K562 (cell line): ENCODE measurements around the gene MYO1F. TPM values are rescaled to one million over a fixed set of nuclear protein-coding genes. Genes with fewer than 3 reads are reported as not detected.
A peak's percentile ranks its signal among the peaks of the same experiment; 100 is the strongest.
"Not testable (repeated sequence)": the region's sequence is repeated elsewhere in the genome, so short reads cannot be mapped to it uniquely, and the experiment has no call there.

Experiments used
- ATAC-seq: fragments of 200-7000 bp; cut with Tn5 transposase; 3 replicates; pipeline ENCODE4 v1.9.1; 2020; ENCODE audit warnings: moderate library complexity
- BruUV-seq: library from RNA; stranded (reverse); fragments of 400-500 nt; replicated peaks from 2 replicates; lab custom pipeline; 2021; lab: Mats Ljungman, UMichigan
- CTCF ChIA-PET: fragments of 300-600 bp; formaldehyde crosslinking; extraction: SDS; loops from one replicate; lab custom pipeline; 2021; ENCODE audit warnings: low intra/inter-chr PET ratio; lab: Yijun Ruan, JAX
- POLR2A ChIA-PET: fragments of 300-600, 350-650 bp; sonication (Branson Sonifier 250); formaldehyde crosslinking; extraction: SDS; loops from one replicate; lab custom pipeline; 2021; ENCODE audit warnings: antibody characterized with exemption, inconsistent platforms; lab: Yijun Ruan, JAX
- DNase-seq, 4 experiments: peaks; one replicate each; pipeline versions ENCODE4 v3.0.0 to v3.0.0-alpha.2; 2011 to 2018; ENCODE audit warnings: low spot score in 3 of 4, mixed read lengths in 3 of 4; ENCODE audit errors: extremely low read depth in 1 of 4
- FAIRE-seq: peaks from 2 replicates; lab custom pipeline; 2011; peaks lifted over from hg19 to GRCh38; lab: Jason Lieb, UNC
- H2AFZ ChIP-seq: 2 replicates; pipeline ENCODE4 v1.6.0; 2011; ENCODE audit warnings: low read depth, low read length, control low read depth, inconsistent platforms
- H3K27ac ChIP-seq: fragments of 200-600 bp; 3 replicates; pipeline ENCODE4 v1.8.0; 2011; ENCODE audit warnings: low read depth, mild to moderate bottlenecking, control low read depth, inconsistent platforms, low read length, moderate library complexity, mixed read lengths; ENCODE audit errors: extremely low read depth
- H3K27me3 ChIP-seq, 2 experiments: fragments of 300-600 bp in 1 of 2; 2 replicates in 1 of 2; 3 replicates in 1 of 2; pipeline versions ENCODE4 v1.6.0 to v1.8.0; 2011; ENCODE audit warnings: inconsistent platforms in 2 of 2, low read length in 2 of 2, mild to moderate bottlenecking in 1 of 2, mixed read lengths in 1 of 2, moderate library complexity in 1 of 2; ENCODE audit not compliant: control insufficient read depth in 2 of 2, insufficient read depth in 2 of 2
- H3K36me3 ChIP-seq: fragments of 300-600 bp; 3 replicates; pipeline ENCODE4 v1.8.0; 2011; ENCODE audit warnings: mild to moderate bottlenecking, low read length, inconsistent platforms; ENCODE audit not compliant: control insufficient read depth, insufficient read depth
- H3K4me1 ChIP-seq, 2 experiments: fragments of 200-600 bp in 1 of 2; replicated peaks in 1 of 2; 2 replicates in 1 of 2; 3 replicates in 1 of 2; pipeline versions ENCODE4 v1.5.1 to v1.8.0; 2011; ENCODE audit warnings: inconsistent platforms in 2 of 2, low read length in 2 of 2, mild to moderate bottlenecking in 1 of 2, mixed read lengths in 1 of 2, moderate library complexity in 1 of 2; ENCODE audit not compliant: control insufficient read depth in 2 of 2, insufficient read depth in 2 of 2
- H3K4me2 ChIP-seq: 2 replicates; pipeline ENCODE4 v1.6.1; 2011; ENCODE audit warnings: low read length, control low read depth, inconsistent platforms, mixed read lengths; ENCODE audit not compliant: insufficient read depth
- H3K4me3 ChIP-seq: fragments of 200-600 bp; sonication (generic), shearing (Covaris generic); 2 replicates; pipeline ENCODE4 v1.5.1; 2016; ENCODE audit warnings: control low read depth, inconsistent platforms
- H3K79me2 ChIP-seq: fragments of 200-600 bp; 3 replicates; pipeline ENCODE4 v1.8.0; 2011; ENCODE audit warnings: low read length, inconsistent platforms; ENCODE audit not compliant: control insufficient read depth, insufficient read depth
- H3K9ac ChIP-seq, 2 experiments: 2 replicates each; pipeline versions ENCODE4 v1.6.0 to v1.6.1; 2011; ENCODE audit warnings: low read depth in 2 of 2, low read length in 2 of 2, control low read depth in 1 of 2, inconsistent platforms in 1 of 2, mild to moderate bottlenecking in 1 of 2, mixed read lengths in 1 of 2; ENCODE audit not compliant: insufficient read depth in 1 of 2
- H3K9me1 ChIP-seq: one replicate; pipeline ENCODE4 v1.6.0; 2011; ENCODE audit warnings: inconsistent platforms, mild to moderate bottlenecking, low read length, moderate library complexity; ENCODE audit not compliant: control insufficient read depth, insufficient read depth
- H3K9me3 ChIP-seq: replicated peaks from 2 replicates; pipeline ENCODE4 v1.5.1; 2011; ENCODE audit warnings: low read depth, low read length, inconsistent platforms; ENCODE audit not compliant: control insufficient read depth, insufficient read depth
- H4K20me1 ChIP-seq: replicated peaks from 2 replicates; pipeline ENCODE4 v1.6.1; 2011; ENCODE audit warnings: low read length, inconsistent platforms, mixed read lengths; ENCODE audit not compliant: control insufficient read depth, insufficient read depth
- CBFA2T3 ChIP-seq: fragments of 450-650 bp; IDR thresholded peaks from 2 replicates; pipeline ENCODE4 v1.6.1; 2017
- NR2C2 ChIP-seq, 2 experiments: fragments of 200-800 bp in 1 of 2; sonication (Bioruptor generic) in 1 of 2; sonication (generic) in 1 of 2; formaldehyde crosslinking in 1 of 2; IDR thresholded peaks; 2 replicates each; pipeline versions ENCODE4 v1.6.1 to v1.8.0; 2016 to 2022; ENCODE audit warnings: mild to moderate bottlenecking in 1 of 2, missing compliant biosample characterization in 1 of 2, missing genetic modification characterization in 1 of 2, missing genetic modification reagents in 1 of 2
- WGBS: fragments of 100-300 bp; shearing (Covaris generic); methylation state at CpG from one replicate; pipeline ENCODE4 v1.1.6; 2016; ENCODE audit warnings: low coverage, mixed read lengths; ENCODE audit not compliant: insufficient coverage; ENCODE audit errors: missing lambda C conversion rate; 5-methylcytosine and 5-hydroxymethylcytosine counted together
- in situ Hi-C: fragments of 300-500 bp; cut with MboI; formaldehyde crosslinking; loops from 4 replicates; pipeline ENCODE4 v1.15.0; 2018; ENCODE audit warnings: inconsistent platforms, mixed read lengths
- intact Hi-C: fragments of 100-400 bp; cut with micrococcal nuclease; formaldehyde crosslinking; loops from 2 replicates; pipeline ENCODE4 v1.14.2; 2022
- polyA plus RNA-seq, 8 experiments: library from polyadenylated mRNA; depleted of rRNA in 4 of 8; stranded (reverse) in 5 of 8; unstranded in 3 of 8; fragments of >200 nt; fragmentation: Nextera tagmentation in 2 of 8; fragmentation: Illumina TruSeq in 1 of 8; extraction: Ambion mirVana in 2 of 8; extraction: Trizol in 1 of 8; gene quantifications; 2 replicates each; pipeline versions ENCODE4 v1.2.1 to v1.2.3, GENCODE V29; 2011 to 2014; ENCODE audit warnings: inconsistent platforms in 1 of 8, missing spikeins in 1 of 8
- total RNA-seq, 7 experiments: library from RNA; depleted of rRNA in 6 of 7; stranded (reverse); fragments of >200 nt in 6 of 7; fragmentation: Illumina TruSeq in 2 of 7; extraction: Trizol in 2 of 7; gene quantifications; 2 replicates each; pipeline versions ENCODE4 v1.2.1 to v1.2.3, GENCODE V29; 2011 to 2021; ENCODE audit warnings: low replicate concordance in 1 of 7
- TF ChIP-seq, protein P1 (sequence below): IDR thresholded peaks from 2 replicates; pipeline ENCODE4 v1.6.1; 2016; ENCODE audit warnings: missing genetic modification characterization, missing compliant biosample characterization

The MYO1F gene
- total and polyA plus RNA-seq, 9 of the 15 experiments (the other 6 are each of a cell fraction or from before 2014, with no cell fraction given) = 0.78 to 9.4 (median 4.3) TPM

DNA sequence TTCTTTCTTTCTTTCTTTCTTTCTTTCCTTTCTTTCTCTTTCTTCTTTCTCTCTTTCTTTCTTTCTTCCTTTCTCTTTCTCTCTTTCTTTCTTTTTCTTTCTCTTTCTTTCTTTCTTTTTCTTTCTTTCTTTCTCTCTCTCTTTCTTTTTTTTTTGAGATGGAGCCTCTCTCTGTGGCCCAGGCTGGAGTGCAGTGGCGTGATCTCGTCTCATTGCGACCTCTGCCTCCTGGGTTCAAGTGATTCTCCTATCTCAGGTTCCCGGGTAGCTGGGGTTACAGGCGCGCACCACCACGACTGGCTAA lies 2.7 kb downstream of the MYO1F start:
- H4K20me1 ChIP-seq; H3K9me3 ChIP-seq; H3K4me3 ChIP-seq; in situ Hi-C loops; H3K27ac ChIP-seq; H3K36me3 ChIP-seq; FAIRE-seq; H2AFZ ChIP-seq; ATAC-seq; DNase-seq; CTCF ChIA-PET; H3K4me2 ChIP-seq; H3K9me1 ChIP-seq; H3K79me2 ChIP-seq; BruUV-seq; H3K9ac ChIP-seq; TF ChIP-seq NR2C2 (CRISPR knock-in tag; IDR thresholded peaks at IDR 0.05): not testable (repeated sequence)
- TF ChIP-seq NR2C2 (tag; IDR thresholded peaks at IDR 0.05) = 0 out of 2 replicates have a peak, but pooled peaks have one; percentile 6
- TF ChIP-seq, protein P1, sequence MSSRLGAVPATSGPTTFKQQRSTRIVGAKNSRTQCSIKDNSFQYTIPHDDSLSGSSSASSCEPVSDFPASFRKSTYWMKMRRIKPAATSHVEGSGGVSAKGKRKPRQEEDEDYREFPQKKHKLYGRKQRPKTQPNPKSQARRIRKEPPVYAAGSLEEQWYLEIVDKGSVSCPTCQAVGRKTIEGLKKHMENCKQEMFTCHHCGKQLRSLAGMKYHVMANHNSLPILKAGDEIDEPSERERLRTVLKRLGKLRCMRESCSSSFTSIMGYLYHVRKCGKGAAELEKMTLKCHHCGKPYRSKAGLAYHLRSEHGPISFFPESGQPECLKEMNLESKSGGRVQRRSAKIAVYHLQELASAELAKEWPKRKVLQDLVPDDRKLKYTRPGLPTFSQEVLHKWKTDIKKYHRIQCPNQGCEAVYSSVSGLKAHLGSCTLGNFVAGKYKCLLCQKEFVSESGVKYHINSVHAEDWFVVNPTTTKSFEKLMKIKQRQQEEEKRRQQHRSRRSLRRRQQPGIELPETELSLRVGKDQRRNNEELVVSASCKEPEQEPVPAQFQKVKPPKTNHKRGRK (tag) = peak; percentile 96
- TF ChIP-seq CBFA2T3 = 0 out of 2 replicates have a peak, but pooled peaks have one; percentile 5
- intact Hi-C loops = loop anchor here (10.0 kb wide), 1 partner anchor 160 kb away; the partner anchor contains the start of gene MARCHF2
- WGBS = 41% methylated on average over 7 of the region's 7 CpGs
- peaks cover 0 to 17% of the 10 kb centered on the region in 2 experiments; a peak in 2 of 5 replicates for H3K27me3 ChIP-seq
- peaks cover 25 to 33% of the 10 kb centered on the region in 2 experiments for H3K4me1 ChIP-seq
- POLR2A ChIA-PET = interaction anchor here (1.0 kb wide), 1 partner anchor 79 kb away, joined by 3 read pairs; no protein-coding TSS in a partner anchor
